Measurements from ENCODE around the gene TEKT1.
"Not testable (repeated sequence)": the region's sequence is repeated elsewhere in the genome, so short reads cannot be mapped to it uniquely, and the experiment has no call there.

DNA sequence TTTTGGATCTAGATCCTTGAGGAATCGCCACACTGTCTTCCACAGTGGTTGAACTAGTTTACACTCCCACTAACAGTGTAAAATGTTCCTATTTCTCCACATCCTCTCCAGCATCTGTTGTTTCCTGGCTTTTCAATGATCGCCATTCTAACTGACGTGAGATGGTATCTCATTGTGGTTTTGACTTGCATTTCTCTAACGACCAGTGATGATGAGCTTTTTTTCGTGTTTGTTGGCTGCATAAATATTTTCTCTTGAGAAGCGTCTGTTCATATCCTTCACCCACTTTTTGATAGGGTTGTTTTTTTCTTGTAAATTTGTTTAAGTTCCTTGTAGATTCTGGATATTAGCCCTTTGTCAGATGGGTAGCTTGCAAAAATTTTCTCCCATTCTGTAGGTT is 14.6 kb upstream of the TEKT1 start:
- TF ChIP-seq, protein P1, sequence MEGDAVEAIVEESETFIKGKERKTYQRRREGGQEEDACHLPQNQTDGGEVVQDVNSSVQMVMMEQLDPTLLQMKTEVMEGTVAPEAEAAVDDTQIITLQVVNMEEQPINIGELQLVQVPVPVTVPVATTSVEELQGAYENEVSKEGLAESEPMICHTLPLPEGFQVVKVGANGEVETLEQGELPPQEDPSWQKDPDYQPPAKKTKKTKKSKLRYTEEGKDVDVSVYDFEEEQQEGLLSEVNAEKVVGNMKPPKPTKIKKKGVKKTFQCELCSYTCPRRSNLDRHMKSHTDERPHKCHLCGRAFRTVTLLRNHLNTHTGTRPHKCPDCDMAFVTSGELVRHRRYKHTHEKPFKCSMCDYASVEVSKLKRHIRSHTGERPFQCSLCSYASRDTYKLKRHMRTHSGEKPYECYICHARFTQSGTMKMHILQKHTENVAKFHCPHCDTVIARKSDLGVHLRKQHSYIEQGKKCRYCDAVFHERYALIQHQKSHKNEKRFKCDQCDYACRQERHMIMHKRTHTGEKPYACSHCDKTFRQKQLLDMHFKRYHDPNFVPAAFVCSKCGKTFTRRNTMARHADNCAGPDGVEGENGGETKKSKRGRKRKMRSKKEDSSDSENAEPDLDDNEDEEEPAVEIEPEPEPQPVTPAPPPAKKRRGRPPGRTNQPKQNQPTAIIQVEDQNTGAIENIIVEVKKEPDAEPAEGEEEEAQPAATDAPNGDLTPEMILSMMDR (IDR thresholded peaks at IDR 0.05) = not testable (repeated sequence)
- not testable (repeated sequence) for TF ChIP-seq POLR2A (IDR thresholded peaks at IDR 0.05)
